HG02884 (cell line): ENCODE data around the gene IBSP.

Source experiments
- ATAC-seq: cut with Tn5 transposase; IDR thresholded peaks from one replicate; pipeline ENCODE4 v1.9.1; 2021; ENCODE audit warnings: mild to moderate bottlenecking, moderate library complexity; ENCODE audit not compliant: unreplicated experiment

Gene IBSP, protein sequence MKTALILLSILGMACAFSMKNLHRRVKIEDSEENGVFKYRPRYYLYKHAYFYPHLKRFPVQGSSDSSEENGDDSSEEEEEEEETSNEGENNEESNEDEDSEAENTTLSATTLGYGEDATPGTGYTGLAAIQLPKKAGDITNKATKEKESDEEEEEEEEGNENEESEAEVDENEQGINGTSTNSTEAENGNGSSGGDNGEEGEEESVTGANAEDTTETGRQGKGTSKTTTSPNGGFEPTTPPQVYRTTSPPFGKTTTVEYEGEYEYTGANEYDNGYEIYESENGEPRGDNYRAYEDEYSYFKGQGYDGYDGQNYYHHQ

DNA sequence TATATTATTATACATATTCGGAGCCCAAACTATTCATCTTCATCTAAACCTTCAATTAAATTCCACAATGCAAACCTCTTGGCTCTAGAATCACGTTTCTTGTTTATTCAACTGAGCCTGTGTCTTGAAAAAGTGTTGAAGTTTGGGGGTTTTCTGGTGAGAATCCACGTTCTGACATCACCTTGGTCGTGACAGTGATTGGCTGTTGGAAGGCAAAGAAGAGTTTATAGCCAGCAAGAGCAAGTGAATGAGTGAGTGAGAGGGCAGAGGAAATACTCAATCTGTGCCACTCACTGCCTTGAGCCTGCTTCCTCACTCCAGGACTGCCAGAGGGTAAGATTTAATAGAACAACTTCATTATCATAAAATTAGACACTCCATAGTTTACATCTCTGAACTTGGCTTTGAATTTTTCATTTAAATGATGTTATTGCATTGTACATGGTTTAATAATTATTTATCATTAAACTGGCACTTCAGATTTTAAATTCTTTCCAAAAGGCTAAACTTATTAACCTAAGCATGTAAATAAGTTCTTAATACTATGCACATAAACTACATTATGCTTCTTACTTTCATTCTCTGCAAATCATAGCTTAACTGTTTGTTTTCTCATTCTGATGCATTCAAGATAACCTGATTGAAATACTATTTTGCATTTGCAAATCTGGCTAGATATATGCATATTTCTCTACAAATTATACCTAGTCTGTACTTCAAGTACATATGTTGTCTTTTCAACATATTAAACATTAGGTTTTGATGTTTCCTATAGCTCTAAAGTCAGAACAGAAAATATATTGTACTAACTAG is at the start of gene IBSP:
Gene IBSP, plus strand, starts transcription at position 254 of the 813 bp plus-strand sequence. CDS start 2,808 bp downstream, outside the sequence.
- ATAC-seq, result no peak

GRCh38 chr4:87749883-87750282 is 49.5 kb upstream of the IBSP start:
- no peak for ATAC-seq

DNA sequence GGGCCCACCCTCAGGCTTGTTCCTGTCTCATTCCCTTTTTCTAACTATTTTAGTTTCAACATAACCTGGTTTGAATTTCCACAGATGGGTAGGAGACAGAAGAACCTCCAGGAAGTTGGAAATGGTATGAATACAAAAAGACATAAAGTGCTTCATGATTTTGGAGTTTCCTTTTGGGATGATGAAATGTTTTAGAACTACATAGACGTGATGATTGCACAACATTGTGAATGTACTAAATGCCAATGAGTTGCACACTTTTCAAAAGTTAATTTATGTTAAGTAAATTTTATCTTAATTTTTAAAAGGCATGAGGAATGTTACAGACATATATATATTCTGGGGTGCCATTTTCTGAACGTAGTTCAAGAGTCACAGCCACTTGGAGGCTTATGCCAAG is 41.1 kb upstream of the IBSP start:
- ATAC-seq, result no peak

DNA sequence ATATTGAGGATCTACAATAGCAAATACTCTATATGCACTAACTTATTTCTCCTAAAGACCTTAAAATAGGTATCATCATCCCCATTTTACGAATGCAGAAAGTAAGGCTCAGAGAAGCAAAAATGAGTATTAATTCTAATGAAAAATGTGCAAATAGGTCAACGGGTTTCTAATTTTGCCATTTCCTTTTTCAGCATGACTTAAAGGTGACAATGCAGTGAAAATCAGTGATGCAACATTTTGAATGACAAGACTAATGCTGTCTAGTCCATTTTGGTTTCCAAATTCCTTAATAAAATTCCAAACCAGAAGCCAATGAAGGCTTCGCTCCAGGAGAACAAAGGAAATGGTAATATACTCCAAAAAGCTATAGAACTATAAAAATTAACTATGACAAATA is 37.0 kb upstream of the IBSP start:
- ATAC-seq, result no peak

GRCh38 chr4:87781569-87781968 is 17.8 kb upstream of the IBSP start:
- ATAC-seq, result no peak

DNA sequence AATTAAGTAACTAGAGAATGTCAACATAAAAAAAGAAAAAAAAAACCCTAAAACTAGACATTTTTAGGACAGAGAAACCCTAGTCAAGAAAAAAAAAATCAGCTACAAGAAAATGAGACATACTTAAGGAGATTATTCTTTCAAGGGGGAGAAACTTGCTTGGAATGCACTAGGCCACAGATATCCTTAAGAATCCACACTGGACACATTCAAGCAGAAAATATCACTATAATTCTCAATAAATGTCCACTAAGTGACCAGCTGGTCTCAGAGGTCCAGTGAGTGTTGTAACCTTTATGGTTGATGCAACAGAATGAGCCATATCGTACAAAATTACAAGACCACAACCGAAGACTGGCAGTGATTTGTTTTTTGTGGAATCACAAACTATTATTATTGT is 15.6 kb upstream of the IBSP start:
- ATAC-seq, result no peak

- ATAC-seq, result no peak
Measured at GRCh38 chr4:87785731-87786509, 13.4 kb upstream of the IBSP start.

DNA sequence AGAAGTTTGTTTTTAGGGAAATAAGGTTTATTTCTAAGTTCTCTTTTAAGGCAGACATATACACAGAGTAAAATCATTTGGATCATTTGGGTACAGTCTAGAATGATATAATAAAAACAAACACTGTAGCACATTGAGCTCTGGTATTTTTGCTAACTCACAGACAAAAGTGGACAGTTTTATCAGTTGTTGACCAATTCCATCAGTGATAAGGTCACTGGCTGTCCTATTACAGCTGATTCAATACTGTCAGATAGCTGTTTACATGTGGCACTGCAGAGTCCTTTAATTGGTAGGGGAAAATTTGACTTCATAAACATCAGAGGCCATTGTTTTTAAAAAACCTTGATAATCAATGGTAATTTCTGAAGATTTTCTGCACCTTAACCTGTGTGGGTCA is 3.5 kb downstream of the IBSP start:
- no peak for ATAC-seq

DNA sequence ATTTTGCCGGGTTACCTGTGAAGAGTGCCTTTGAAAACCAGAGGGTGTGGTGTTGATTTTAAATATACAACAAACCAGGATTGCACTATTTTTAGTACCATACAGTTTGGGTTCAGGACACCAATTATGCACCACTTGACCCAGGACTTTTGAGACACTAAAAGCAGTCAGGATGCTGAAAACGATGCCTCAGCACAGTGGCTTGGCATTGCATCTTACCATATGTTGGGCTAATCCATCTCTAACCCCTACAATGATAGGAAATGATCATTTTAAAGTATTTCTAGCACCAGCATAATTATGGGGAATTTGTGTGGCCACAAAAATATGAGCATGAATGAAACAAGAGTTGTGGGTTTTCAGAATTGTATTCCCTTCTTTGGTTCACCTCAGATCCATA is 4.1 kb downstream of the IBSP start:
- no peak for ATAC-seq

DNA sequence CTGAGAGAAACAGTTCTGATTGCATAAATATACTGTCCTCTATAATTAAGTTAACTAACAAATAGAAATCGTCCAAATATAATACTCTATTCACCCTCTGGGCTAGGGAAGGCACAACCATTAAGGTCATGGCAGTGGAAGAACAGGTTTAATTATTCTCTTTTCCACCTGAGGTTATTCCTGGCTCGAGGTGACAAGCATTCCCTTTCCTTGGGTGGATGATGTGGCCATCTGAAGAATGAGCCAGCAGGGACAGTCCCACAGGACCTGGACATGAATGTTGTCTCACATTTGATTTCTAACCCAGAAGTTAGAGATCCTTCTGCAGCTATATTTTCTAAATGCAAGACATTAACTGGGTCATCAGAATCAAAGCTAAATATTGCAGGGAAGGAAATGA is 5.5 kb downstream of the IBSP start:
- no peak for ATAC-seq

DNA sequence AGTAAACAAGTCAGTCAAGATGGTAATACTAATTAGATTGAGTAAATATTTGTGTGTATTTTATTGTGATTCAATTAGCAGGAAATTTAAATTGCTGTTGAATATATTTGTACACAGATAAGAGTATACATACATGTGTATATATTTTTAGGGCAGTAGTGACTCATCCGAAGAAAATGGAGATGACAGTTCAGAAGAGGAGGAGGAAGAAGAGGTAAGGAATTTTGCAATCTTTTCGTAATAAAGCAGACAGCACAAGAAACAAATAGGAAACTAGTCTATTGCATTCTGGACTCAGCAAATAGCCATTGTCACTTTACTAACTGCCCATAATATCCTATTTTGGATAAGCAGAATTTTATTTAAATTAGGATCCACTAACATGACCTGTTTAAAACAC is 6.6 kb downstream of the IBSP start:
- no peak for ATAC-seq

DNA sequence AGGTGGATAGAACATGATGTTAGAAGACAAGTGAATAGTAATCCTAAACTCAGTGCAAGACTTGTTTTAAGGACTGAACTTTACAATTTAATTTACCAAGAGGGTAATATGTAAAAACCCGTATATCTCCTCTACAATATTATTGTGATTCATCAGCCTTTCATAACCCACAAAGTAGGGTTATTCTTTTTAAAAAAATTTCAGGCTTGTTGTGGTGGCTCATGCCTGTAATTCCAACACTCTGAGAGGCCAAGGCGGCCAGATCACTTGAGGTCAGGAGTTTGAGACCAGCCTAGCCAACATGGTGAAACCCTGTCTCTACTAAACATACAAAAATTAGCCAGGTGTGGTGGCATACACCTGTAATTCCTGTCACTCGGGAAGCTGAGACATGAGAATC is 7.2 kb downstream of the IBSP start:
- ATAC-seq, result no peak

GRCh38 chr4:87807402-87807801 is 8.0 kb downstream of the IBSP start:
- ATAC-seq, result no peak

DNA sequence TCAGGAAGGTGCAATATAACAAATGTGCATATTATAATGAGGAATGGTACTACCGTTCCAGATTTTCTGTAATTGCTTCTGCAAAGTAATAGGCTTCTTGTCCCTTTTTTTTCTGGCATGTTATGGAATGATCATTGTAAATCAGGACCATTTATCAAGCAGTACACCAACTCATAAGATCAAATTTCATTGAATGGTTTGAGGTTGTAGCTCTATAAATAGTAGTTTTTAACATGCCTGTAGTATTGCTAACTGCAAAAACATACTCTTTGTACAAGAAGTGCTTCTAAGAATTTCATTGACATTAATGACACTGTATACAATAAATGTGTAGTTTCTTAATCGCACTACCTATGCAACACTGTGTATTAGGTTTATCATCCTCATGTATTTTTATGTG is 12.6 kb downstream of the IBSP start:
- no peak for ATAC-seq

DNA sequence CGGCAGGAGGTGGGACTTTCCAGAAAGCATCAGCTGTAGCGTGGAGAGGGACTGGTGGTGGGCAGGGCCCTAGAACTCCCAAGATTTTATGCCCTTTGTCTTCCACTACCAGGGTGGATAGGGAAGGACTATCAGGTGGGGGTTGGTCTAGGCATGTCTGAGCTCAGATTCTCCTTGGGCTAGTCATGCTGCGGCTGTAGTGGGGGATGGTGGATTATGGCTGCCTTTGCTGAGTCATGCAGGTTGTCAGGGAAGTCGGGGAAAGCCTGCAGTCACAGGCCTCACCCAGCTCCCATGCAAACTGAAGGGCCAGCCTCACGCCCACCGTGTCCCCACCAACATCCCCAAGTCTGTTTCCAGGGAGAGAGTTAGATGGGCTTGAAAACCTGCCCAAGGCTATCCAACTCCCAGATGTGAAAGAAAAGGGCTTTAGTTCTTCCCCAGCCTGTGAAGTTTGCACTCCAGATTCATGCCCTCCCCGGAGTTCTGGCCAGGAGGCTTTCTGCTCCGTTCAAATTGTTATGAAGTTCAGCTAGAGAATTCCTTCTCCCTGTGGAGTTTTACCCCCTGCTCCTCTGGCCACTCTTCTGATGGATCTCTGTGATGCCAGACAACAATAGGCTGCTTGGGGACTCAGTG is 20.0 kb downstream of the IBSP start:
- no peak for ATAC-seq

DNA sequence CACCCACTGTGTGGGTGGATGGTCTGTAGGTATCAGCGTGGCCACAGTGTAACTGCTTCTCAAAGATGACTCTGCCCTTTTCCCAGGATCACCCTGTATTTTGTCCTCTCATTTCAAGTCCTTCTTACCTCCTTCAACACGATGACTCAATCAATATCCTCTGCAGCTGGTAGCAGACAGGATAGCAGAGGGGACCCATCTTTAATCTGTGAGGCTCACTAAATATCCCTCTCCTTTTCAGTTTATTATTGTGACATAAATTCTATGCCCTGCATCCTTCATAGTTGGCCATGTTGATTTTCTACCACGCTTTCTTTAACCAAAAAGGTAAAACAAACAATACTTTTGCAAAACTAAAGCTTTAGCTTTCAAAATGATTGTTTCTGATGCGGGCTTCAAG is 23.8 kb downstream of the IBSP start:
- no peak for ATAC-seq

DNA sequence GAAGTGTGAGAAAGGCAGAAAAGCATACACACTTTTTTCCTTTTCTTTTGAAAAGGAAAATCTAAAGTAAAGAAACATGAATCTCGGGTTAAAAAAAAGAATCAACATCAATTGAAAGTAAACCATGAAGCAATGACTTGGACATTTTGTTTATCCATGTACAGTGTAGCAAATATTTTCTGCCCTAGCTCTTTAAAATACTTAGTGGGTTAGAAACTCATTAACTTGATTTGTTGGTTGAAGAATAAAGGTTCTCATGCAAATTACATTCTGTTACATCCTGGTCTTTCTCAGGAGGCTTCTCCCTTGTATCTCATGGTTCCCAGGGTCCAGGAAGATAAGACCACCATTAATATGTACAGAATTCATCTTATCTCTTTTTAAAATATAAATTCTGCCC is 24.4 kb downstream of the IBSP start:
- no peak for ATAC-seq

- ATAC-seq, result no peak
Measured at GRCh38 chr4:87824352-87824751, 25.0 kb downstream of the IBSP start.

- ATAC-seq, result no peak
Measured at GRCh38 chr4:87832669-87833068, 33.3 kb downstream of the IBSP start, which contains the start of gene MEPE. MEPE (plus strand) TSS chr4:87832969; CDS start chr4:87834715, 1,746 bp downstream.

GRCh38 chr4:87834401-87834800 is 35.0 kb downstream of the IBSP start:
- no peak for ATAC-seq

GRCh38 chr4:87835197-87835596 is 35.8 kb downstream of the IBSP start:
- ATAC-seq, result no peak
